ENCODE results near the gene BPIFB1.

The BPIFB1 gene

DNA sequence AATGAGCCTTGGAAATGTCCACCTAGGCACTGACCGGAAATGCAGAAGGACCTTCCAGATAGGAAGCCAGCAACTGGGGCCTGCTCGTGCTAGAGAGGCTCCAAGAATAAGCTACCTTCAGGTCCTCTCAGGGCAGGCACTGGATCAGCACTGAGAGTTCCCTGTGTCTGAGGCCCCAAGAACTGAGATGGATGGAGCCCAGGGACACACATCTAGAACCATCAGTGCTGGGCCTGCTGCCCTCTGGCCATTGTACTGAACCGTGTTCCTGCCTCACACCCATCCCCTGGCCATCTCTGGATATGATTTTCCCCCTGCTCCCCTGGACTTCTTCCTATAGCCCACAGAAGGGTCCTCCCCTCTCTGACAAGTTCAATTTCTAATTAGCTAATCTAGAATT, 36.9 kb upstream of the BPIFB1 start:
- Histone ChIP-seq H3K4me1 (ENCODE audit: control insufficient read depth, insufficient read depth, low read length) (no peaks in the 10 kb centered on the region), H3K9me3 (ENCODE audit: control insufficient read depth, insufficient read depth, low read depth, low read length) (no peaks in the 10 kb centered on the region), H3K4me3 (ENCODE audit: low read depth, low read length) (no peak overlapping the region), H3K27ac (ENCODE audit: extremely low read depth, low read depth, low read length) (no peak overlapping the region), H3K36me3 (ENCODE audit: control insufficient read depth in 2 of 2, insufficient read depth in 1 of 2, low read length in 2 of 2) (no peaks in the 10 kb centered on the region)
- POLR2A ChIA-PET = no interaction called here
- TF ChIP-seq, protein P1, sequence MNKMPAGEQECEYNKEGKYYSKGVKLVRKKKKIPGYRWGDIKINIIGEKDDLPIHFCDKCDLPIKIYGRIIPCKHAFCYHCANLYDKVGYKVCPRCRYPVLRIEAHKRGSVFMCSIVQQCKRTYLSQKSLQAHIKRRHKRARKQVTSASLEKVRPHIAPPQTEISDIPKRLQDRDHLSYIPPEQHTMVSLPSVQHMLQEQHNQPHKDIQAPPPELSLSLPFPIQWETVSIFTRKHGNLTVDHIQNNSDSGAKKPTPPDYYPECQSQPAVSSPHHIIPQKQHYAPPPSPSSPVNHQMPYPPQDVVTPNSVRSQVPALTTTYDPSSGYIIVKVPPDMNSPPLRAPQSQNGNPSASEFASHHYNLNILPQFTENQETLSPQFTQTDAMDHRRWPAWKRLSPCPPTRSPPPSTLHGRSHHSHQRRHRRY (tag by site-specific recombination; IDR thresholded peaks at IDR 0.05) = no peak
- TF ChIP-seq BCL11B (tag by site-specific recombination; IDR thresholded peaks at IDR 0.05; ENCODE audit: low read depth) (no peak), ZNF501 (tag by site-specific recombination; IDR thresholded peaks at IDR 0.05) (no peak), ZNF48 (tag by site-specific recombination; IDR thresholded peaks at IDR 0.05) (no peak), ZNF184 (tag by site-specific recombination; IDR thresholded peaks at IDR 0.05) (no peak)
- TF ChIP-seq, protein P2, sequence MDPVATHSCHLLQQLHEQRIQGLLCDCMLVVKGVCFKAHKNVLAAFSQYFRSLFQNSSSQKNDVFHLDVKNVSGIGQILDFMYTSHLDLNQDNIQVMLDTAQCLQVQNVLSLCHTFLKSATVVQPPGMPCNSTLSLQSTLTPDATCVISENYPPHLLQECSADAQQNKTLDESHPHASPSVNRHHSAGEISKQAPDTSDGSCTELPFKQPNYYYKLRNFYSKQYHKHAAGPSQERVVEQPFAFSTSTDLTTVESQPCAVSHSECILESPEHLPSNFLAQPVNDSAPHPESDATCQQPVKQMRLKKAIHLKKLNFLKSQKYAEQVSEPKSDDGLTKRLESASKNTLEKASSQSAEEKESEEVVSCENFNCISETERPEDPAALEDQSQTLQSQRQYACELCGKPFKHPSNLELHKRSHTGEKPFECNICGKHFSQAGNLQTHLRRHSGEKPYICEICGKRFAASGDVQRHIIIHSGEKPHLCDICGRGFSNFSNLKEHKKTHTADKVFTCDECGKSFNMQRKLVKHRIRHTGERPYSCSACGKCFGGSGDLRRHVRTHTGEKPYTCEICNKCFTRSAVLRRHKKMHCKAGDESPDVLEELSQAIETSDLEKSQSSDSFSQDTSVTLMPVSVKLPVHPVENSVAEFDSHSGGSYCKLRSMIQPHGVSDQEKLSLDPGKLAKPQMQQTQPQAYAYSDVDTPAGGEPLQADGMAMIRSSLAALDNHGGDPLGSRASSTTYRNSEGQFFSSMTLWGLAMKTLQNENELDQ (tag by site-specific recombination; IDR thresholded peaks at IDR 0.05; ENCODE audit: low read depth) = no peak
- TF ChIP-seq, protein P3, sequence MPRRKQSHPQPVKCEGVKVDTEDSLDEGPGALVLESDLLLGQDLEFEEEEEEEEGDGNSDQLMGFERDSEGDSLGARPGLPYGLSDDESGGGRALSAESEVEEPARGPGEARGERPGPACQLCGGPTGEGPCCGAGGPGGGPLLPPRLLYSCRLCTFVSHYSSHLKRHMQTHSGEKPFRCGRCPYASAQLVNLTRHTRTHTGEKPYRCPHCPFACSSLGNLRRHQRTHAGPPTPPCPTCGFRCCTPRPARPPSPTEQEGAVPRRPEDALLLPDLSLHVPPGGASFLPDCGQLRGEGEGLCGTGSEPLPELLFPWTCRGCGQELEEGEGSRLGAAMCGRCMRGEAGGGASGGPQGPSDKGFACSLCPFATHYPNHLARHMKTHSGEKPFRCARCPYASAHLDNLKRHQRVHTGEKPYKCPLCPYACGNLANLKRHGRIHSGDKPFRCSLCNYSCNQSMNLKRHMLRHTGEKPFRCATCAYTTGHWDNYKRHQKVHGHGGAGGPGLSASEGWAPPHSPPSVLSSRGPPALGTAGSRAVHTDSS (tag by site-specific recombination; IDR thresholded peaks at IDR 0.05) = no peak
- TF ChIP-seq, protein P4, sequence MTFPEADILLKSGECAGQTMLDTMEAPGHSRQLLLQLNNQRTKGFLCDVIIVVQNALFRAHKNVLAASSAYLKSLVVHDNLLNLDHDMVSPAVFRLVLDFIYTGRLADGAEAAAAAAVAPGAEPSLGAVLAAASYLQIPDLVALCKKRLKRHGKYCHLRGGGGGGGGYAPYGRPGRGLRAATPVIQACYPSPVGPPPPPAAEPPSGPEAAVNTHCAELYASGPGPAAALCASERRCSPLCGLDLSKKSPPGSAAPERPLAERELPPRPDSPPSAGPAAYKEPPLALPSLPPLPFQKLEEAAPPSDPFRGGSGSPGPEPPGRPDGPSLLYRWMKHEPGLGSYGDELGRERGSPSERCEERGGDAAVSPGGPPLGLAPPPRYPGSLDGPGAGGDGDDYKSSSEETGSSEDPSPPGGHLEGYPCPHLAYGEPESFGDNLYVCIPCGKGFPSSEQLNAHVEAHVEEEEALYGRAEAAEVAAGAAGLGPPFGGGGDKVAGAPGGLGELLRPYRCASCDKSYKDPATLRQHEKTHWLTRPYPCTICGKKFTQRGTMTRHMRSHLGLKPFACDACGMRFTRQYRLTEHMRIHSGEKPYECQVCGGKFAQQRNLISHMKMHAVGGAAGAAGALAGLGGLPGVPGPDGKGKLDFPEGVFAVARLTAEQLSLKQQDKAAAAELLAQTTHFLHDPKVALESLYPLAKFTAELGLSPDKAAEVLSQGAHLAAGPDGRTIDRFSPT (tag by site-specific recombination; IDR thresholded peaks at IDR 0.05) = no peak
- CTCF ChIA-PET = interaction anchor here (0.6 to 0.9 kb wide), 3 partner anchors 18 to 1904 kb away, joined by 3 to 4 read pairs (median 3); no protein-coding TSS in a partner anchor

- TF ChIP-seq ZNF214 (tag by site-specific recombination; IDR thresholded peaks at IDR 0.05; ENCODE audit: borderline replicate concordance) = no peak
- TF ChIP-seq, protein P2 (tag by site-specific recombination; IDR thresholded peaks at IDR 0.05; ENCODE audit: low read depth) = no peak
- TF ChIP-seq ZNF548 (tag by site-specific recombination; IDR thresholded peaks at IDR 0.05) = no peak
- TF ChIP-seq, protein P4 (tag by site-specific recombination; IDR thresholded peaks at IDR 0.05) = no peak
- no peak for TF ChIP-seq YY2 (tag by site-specific recombination; IDR thresholded peaks at IDR 0.05)
- no peak for TF ChIP-seq MYNN (tag by site-specific recombination; IDR thresholded peaks at IDR 0.05; ENCODE audit: borderline replicate concordance)
- no peak for TF ChIP-seq ZNF792 (tag by site-specific recombination; IDR thresholded peaks at IDR 0.05)
- TF ChIP-seq ZNF596 (tag by site-specific recombination; IDR thresholded peaks at IDR 0.05) = no peak
- TF ChIP-seq ZBTB8A (tag by site-specific recombination; IDR thresholded peaks at IDR 0.05) = no peak
- CTCF ChIA-PET = interaction anchor here (2.1 kb wide), 1 partner anchor 13 kb away, joined by 9 read pairs; no protein-coding TSS in a partner anchor
- POLR2A ChIA-PET = no interaction called here
These were observed 33.6 kb upstream of the BPIFB1 start for GRCh38 chr20:33249456-33249855.

More at GRCh38 chr20:33249456-33249855, 33.6 kb upstream of the BPIFB1 start:
- Histone ChIP-seq H3K4me3 (ENCODE audit: low read depth, low read length) (no peak overlapping the region), H3K27ac (ENCODE audit: extremely low read depth, low read depth, low read length) (no peak overlapping the region), H3K4me1 (ENCODE audit: control insufficient read depth, insufficient read depth, low read length) (no peaks in the 10 kb centered on the region), H3K9me3 (ENCODE audit: control insufficient read depth, insufficient read depth, low read depth, low read length) (no peaks in the 10 kb centered on the region), H3K36me3 (ENCODE audit: control insufficient read depth in 2 of 2, insufficient read depth in 1 of 2, low read length in 2 of 2) (no peaks in the 10 kb centered on the region)
